ENCODE measurements around the gene PALMD.

PALMD gene

GRCh38 chr1:99727575-99728185 is 81.8 kb downstream of the PALMD start:
- H3K27me3 ChIP-seq (ENCODE audit: control insufficient read depth, low read length) = no peaks in the 10 kb centered on the region
- H3K27ac ChIP-seq (ENCODE audit: low read depth, low read length) = no peak overlapping the region
- H3K4me2 ChIP-seq (ENCODE audit: low read length) = no peak overlapping the region

GRCh38 chr1:99728494-99729235 is 82.8 kb downstream of the PALMD start:
- no peaks in the 10 kb centered on the region for H3K36me3 ChIP-seq (ENCODE audit: control insufficient read depth, low read length)

More at GRCh38 chr1:99727575-99728185, 81.8 kb downstream of the PALMD start:
- no peak for TF ChIP-seq EZH2phosphoT487 (IDR thresholded peaks at IDR 0.05; ENCODE audit: borderline replicate concordance, low read length)
- TF ChIP-seq CTCF (IDR thresholded peaks at IDR 0.05; ENCODE audit: low read depth, low read length, poor library complexity, severe bottlenecking) = no peak
- Histone ChIP-seq H3K4me1 (ENCODE audit: control insufficient read depth, low read length) (no peaks in the 10 kb centered on the region), H3K36me3 (ENCODE audit: control insufficient read depth, low read length) (no peaks in the 10 kb centered on the region), H3K79me2 (ENCODE audit: control insufficient read depth, low read length) (no peaks in the 10 kb centered on the region), H3F3A (ENCODE audit: control insufficient read depth, insufficient read depth) (no peaks in the 10 kb centered on the region), H3K4me3 (ENCODE audit: low read length) (no peak overlapping the region), H3K9me2 (replicated peaks; ENCODE audit: control insufficient read depth, low read length) (no peaks in the 10 kb centered on the region), H3K9me3 (ENCODE audit: control insufficient read depth, insufficient read depth, low read length) (no peaks in the 10 kb centered on the region), H4K20me1 (ENCODE audit: control insufficient read depth, insufficient read depth, low read depth, low read length) (no peaks in the 10 kb centered on the region)

GRCh38 chr1:99731384-99731783 is 85.5 kb downstream of the PALMD start:
- Histone ChIP-seq H3K36me3 (ENCODE audit: control insufficient read depth, low read length) (no peaks in the 10 kb centered on the region), H4K20me1 (ENCODE audit: control insufficient read depth, insufficient read depth, low read depth, low read length) (no peaks in the 10 kb centered on the region), H3K4me1 (ENCODE audit: control insufficient read depth, low read length) (no peaks in the 10 kb centered on the region), H3K4me3 (ENCODE audit: low read length) (no peak overlapping the region), H3K79me2 (ENCODE audit: control insufficient read depth, low read length) (no peaks in the 10 kb centered on the region), H3K9me2 (replicated peaks; ENCODE audit: control insufficient read depth, low read length) (no peaks in the 10 kb centered on the region), H3K4me2 (ENCODE audit: low read length) (no peak overlapping the region), H3K27me3 (ENCODE audit: control insufficient read depth, low read length) (no peaks in the 10 kb centered on the region), H3K27ac (ENCODE audit: low read depth, low read length) (no peak overlapping the region), H3K9me3 (ENCODE audit: control insufficient read depth, insufficient read depth, low read length) (no peaks in the 10 kb centered on the region), H3F3A (ENCODE audit: control insufficient read depth, insufficient read depth) (no peaks in the 10 kb centered on the region)
- TF ChIP-seq EZH2phosphoT487 (IDR thresholded peaks at IDR 0.05; ENCODE audit: borderline replicate concordance, low read length) (no peak), CTCF (IDR thresholded peaks at IDR 0.05; ENCODE audit: low read depth, low read length, poor library complexity, severe bottlenecking) (no peak)

More at GRCh38 chr1:99728494-99729235, 82.8 kb downstream of the PALMD start:
- no peak overlapping the region for H3K27ac ChIP-seq (ENCODE audit: low read depth, low read length)
- no peaks in the 10 kb centered on the region for H3K9me3 ChIP-seq (ENCODE audit: control insufficient read depth, insufficient read depth, low read length)
- TF ChIP-seq CTCF (IDR thresholded peaks at IDR 0.05; ENCODE audit: low read depth, low read length, poor library complexity, severe bottlenecking) = peak; percentile 77
- TF ChIP-seq EZH2phosphoT487 (IDR thresholded peaks at IDR 0.05; ENCODE audit: borderline replicate concordance, low read length) = no peak
- H3K9me2 ChIP-seq (replicated peaks; ENCODE audit: control insufficient read depth, low read length) = no peaks in the 10 kb centered on the region
- no peaks in the 10 kb centered on the region for H3F3A ChIP-seq (ENCODE audit: control insufficient read depth, insufficient read depth)
- no peaks in the 10 kb centered on the region for H4K20me1 ChIP-seq (ENCODE audit: control insufficient read depth, insufficient read depth, low read depth, low read length)
- no peaks in the 10 kb centered on the region for H3K4me1 ChIP-seq (ENCODE audit: control insufficient read depth, low read length)
- H3K79me2 ChIP-seq (ENCODE audit: control insufficient read depth, low read length) = no peaks in the 10 kb centered on the region
- H3K27me3 ChIP-seq (ENCODE audit: control insufficient read depth, low read length) = no peaks in the 10 kb centered on the region
- no peak overlapping the region for H3K4me3 ChIP-seq (ENCODE audit: low read length)
- no peak overlapping the region for H3K4me2 ChIP-seq (ENCODE audit: low read length)
